K562 (cell line): ENCODE measurements around the gene ZDHHC18. TPM values are rescaled to one million over a fixed set of nuclear protein-coding genes. Genes with fewer than 3 reads are reported as not detected.
A peak's percentile ranks its signal among the peaks of the same experiment; 100 is the strongest.

Experiments used
- ATAC-seq: fragments of 200-7000 bp; cut with Tn5 transposase; 3 replicates; pipeline ENCODE4 v1.9.1; 2020; ENCODE audit warnings: moderate library complexity
- BruUV-seq: library from RNA; stranded (reverse); fragments of 400-500 nt; replicated peaks from 2 replicates; lab custom pipeline; 2021; lab: Mats Ljungman, UMichigan
- CTCF ChIA-PET: fragments of 300-600 bp; formaldehyde crosslinking; extraction: SDS; loops from one replicate; lab custom pipeline; 2021; ENCODE audit warnings: low intra/inter-chr PET ratio; lab: Yijun Ruan, JAX
- POLR2A ChIA-PET: fragments of 300-600, 350-650 bp; sonication (Branson Sonifier 250); formaldehyde crosslinking; extraction: SDS; loops from one replicate; lab custom pipeline; 2021; ENCODE audit warnings: antibody characterized with exemption, inconsistent platforms; lab: Yijun Ruan, JAX
- DNase-seq, 4 experiments: peaks; one replicate each; pipeline versions ENCODE4 v3.0.0 to v3.0.0-alpha.2; 2011 to 2018; ENCODE audit warnings: low spot score in 3 of 4, mixed read lengths in 3 of 4; ENCODE audit errors: extremely low read depth in 1 of 4
- FAIRE-seq: peaks from 2 replicates; lab custom pipeline; 2011; peaks lifted over from hg19 to GRCh38; lab: Jason Lieb, UNC
- H2AFZ ChIP-seq: 2 replicates; pipeline ENCODE4 v1.6.0; 2011; ENCODE audit warnings: low read depth, low read length, control low read depth, inconsistent platforms
- H3K27ac ChIP-seq: fragments of 200-600 bp; 3 replicates; pipeline ENCODE4 v1.8.0; 2011; ENCODE audit warnings: low read depth, mild to moderate bottlenecking, control low read depth, inconsistent platforms, low read length, moderate library complexity, mixed read lengths; ENCODE audit errors: extremely low read depth
- H3K27me3 ChIP-seq, 2 experiments: fragments of 300-600 bp in 1 of 2; 2 replicates in 1 of 2; 3 replicates in 1 of 2; pipeline versions ENCODE4 v1.6.0 to v1.8.0; 2011; ENCODE audit warnings: inconsistent platforms in 2 of 2, low read length in 2 of 2, mild to moderate bottlenecking in 1 of 2, mixed read lengths in 1 of 2, moderate library complexity in 1 of 2; ENCODE audit not compliant: control insufficient read depth in 2 of 2, insufficient read depth in 2 of 2
- H3K36me3 ChIP-seq: fragments of 300-600 bp; 3 replicates; pipeline ENCODE4 v1.8.0; 2011; ENCODE audit warnings: mild to moderate bottlenecking, low read length, inconsistent platforms; ENCODE audit not compliant: control insufficient read depth, insufficient read depth
- H3K4me1 ChIP-seq, 2 experiments: fragments of 200-600 bp in 1 of 2; replicated peaks in 1 of 2; 2 replicates in 1 of 2; 3 replicates in 1 of 2; pipeline versions ENCODE4 v1.5.1 to v1.8.0; 2011; ENCODE audit warnings: inconsistent platforms in 2 of 2, low read length in 2 of 2, mild to moderate bottlenecking in 1 of 2, mixed read lengths in 1 of 2, moderate library complexity in 1 of 2; ENCODE audit not compliant: control insufficient read depth in 2 of 2, insufficient read depth in 2 of 2
- H3K4me2 ChIP-seq: 2 replicates; pipeline ENCODE4 v1.6.1; 2011; ENCODE audit warnings: low read length, control low read depth, inconsistent platforms, mixed read lengths; ENCODE audit not compliant: insufficient read depth
- H3K4me3 ChIP-seq: fragments of 200-600 bp; sonication (generic), shearing (Covaris generic); 2 replicates; pipeline ENCODE4 v1.5.1; 2016; ENCODE audit warnings: control low read depth, inconsistent platforms
- H3K79me2 ChIP-seq: fragments of 200-600 bp; 3 replicates; pipeline ENCODE4 v1.8.0; 2011; ENCODE audit warnings: low read length, inconsistent platforms; ENCODE audit not compliant: control insufficient read depth, insufficient read depth
- H3K9ac ChIP-seq, 2 experiments: 2 replicates each; pipeline versions ENCODE4 v1.6.0 to v1.6.1; 2011; ENCODE audit warnings: low read depth in 2 of 2, low read length in 2 of 2, control low read depth in 1 of 2, inconsistent platforms in 1 of 2, mild to moderate bottlenecking in 1 of 2, mixed read lengths in 1 of 2; ENCODE audit not compliant: insufficient read depth in 1 of 2
- H3K9me1 ChIP-seq: one replicate; pipeline ENCODE4 v1.6.0; 2011; ENCODE audit warnings: inconsistent platforms, mild to moderate bottlenecking, low read length, moderate library complexity; ENCODE audit not compliant: control insufficient read depth, insufficient read depth
- H3K9me3 ChIP-seq: replicated peaks from 2 replicates; pipeline ENCODE4 v1.5.1; 2011; ENCODE audit warnings: low read depth, low read length, inconsistent platforms; ENCODE audit not compliant: control insufficient read depth, insufficient read depth
- H4K20me1 ChIP-seq: replicated peaks from 2 replicates; pipeline ENCODE4 v1.6.1; 2011; ENCODE audit warnings: low read length, inconsistent platforms, mixed read lengths; ENCODE audit not compliant: control insufficient read depth, insufficient read depth
- ARID3A ChIP-seq: IDR thresholded peaks from 2 replicates; pipeline ENCODE4 v1.6.1; 2012; ENCODE audit warnings: low read depth, low read length, improper control_type of control experiment, borderline replicate concordance
- CXXC5 ChIP-seq: fragments of 250-450 bp; sonication (Bioruptor Pico); IDR thresholded peaks from 2 replicates; pipeline ENCODE4 v1.8.0; 2022; ENCODE audit warnings: inconsistent platforms, mild to moderate bottlenecking, moderate library complexity
- E2F8 ChIP-seq: fragments of 450-650 bp; IDR thresholded peaks from 2 replicates; pipeline ENCODE4 v1.7.1; 2018; ENCODE audit warnings: mild to moderate bottlenecking, low read depth; ENCODE audit not compliant: partially characterized antibody
- HDAC6 ChIP-seq: IDR thresholded peaks from 2 replicates; pipeline ENCODE4 v1.6.1; 2012; ENCODE audit warnings: low read depth, mild to moderate bottlenecking, control low read depth, inconsistent platforms, low read length, moderate library complexity
- ILF3 ChIP-seq: fragments of 450-650 bp; IDR thresholded peaks from 2 replicates; pipeline ENCODE4 v1.6.1; 2018; ENCODE audit warnings: antibody characterized with exemption, mild to moderate bottlenecking, moderate library complexity, borderline replicate concordance
- MBD2 ChIP-seq: sonication (generic); IDR thresholded peaks from 2 replicates; pipeline ENCODE4 v1.6.1; 2016; ENCODE audit warnings: low read depth, borderline replicate concordance
- NFATC3 ChIP-seq: fragments of 450-650 bp; IDR thresholded peaks from 2 replicates; pipeline ENCODE4 v1.6.1; 2017; ENCODE audit warnings: mild to moderate bottlenecking
- RCOR1 ChIP-seq, 2 experiments: IDR thresholded peaks; 2 replicates each; pipeline ENCODE4 v1.6.1; 2012; ENCODE audit warnings: low read depth in 2 of 2, low read length in 2 of 2, borderline replicate concordance in 1 of 2, improper control_type of control experiment in 1 of 2
- SPI1 ChIP-seq: IDR thresholded peaks from 2 replicates; pipeline ENCODE4 v1.6.1; 2011; ENCODE audit warnings: low read depth, low read length, control low read depth, borderline replicate concordance
- ZNF41 ChIP-seq: fragments of 250-450 bp; sonication (Bioruptor Pico); conservative IDR thresholded peaks from 2 replicates; pipeline ENCODE4 v1.4.0; 2020; ENCODE audit warnings: mild to moderate bottlenecking
- ZNF707 ChIP-seq: fragments of 250-450 bp; sonication (Bioruptor Pico); conservative IDR thresholded peaks from 2 replicates; pipeline ENCODE4 v1.8.0; 2022; ENCODE audit warnings: inconsistent platforms, mild to moderate bottlenecking, moderate library complexity
- ZNF785 ChIP-seq: fragments of 250-450 bp; sonication (Bioruptor Pico); IDR thresholded peaks from 2 replicates; pipeline ENCODE4 v1.4.0; 2020; ENCODE audit warnings: mild to moderate bottlenecking
- WGBS: fragments of 100-300 bp; shearing (Covaris generic); methylation state at CpG from one replicate; pipeline ENCODE4 v1.1.6; 2016; ENCODE audit warnings: low coverage, mixed read lengths; ENCODE audit not compliant: insufficient coverage; ENCODE audit errors: missing lambda C conversion rate; 5-methylcytosine and 5-hydroxymethylcytosine counted together
- in situ Hi-C: fragments of 300-500 bp; cut with MboI; formaldehyde crosslinking; loops from 4 replicates; pipeline ENCODE4 v1.15.0; 2018; ENCODE audit warnings: inconsistent platforms, mixed read lengths
- intact Hi-C: fragments of 100-400 bp; cut with micrococcal nuclease; formaldehyde crosslinking; loops from 2 replicates; pipeline ENCODE4 v1.14.2; 2022
- polyA plus RNA-seq, 8 experiments: library from polyadenylated mRNA; depleted of rRNA in 4 of 8; stranded (reverse) in 5 of 8; unstranded in 3 of 8; fragments of >200 nt; fragmentation: Nextera tagmentation in 2 of 8; fragmentation: Illumina TruSeq in 1 of 8; extraction: Ambion mirVana in 2 of 8; extraction: Trizol in 1 of 8; gene quantifications; 2 replicates each; pipeline versions ENCODE4 v1.2.1 to v1.2.3, GENCODE V29; 2011 to 2014; ENCODE audit warnings: inconsistent platforms in 1 of 8, missing spikeins in 1 of 8
- total RNA-seq, 7 experiments: library from RNA; depleted of rRNA in 6 of 7; stranded (reverse); fragments of >200 nt in 6 of 7; fragmentation: Illumina TruSeq in 2 of 7; extraction: Trizol in 2 of 7; gene quantifications; 2 replicates each; pipeline versions ENCODE4 v1.2.1 to v1.2.3, GENCODE V29; 2011 to 2021; ENCODE audit warnings: low replicate concordance in 1 of 7
- TF ChIP-seq, protein P1 (sequence below), 2 experiments: fragments of 450-650 bp in 1 of 2; sonication (generic) in 1 of 2; formaldehyde crosslinking; conservative IDR thresholded peaks; 2 replicates each; pipeline versions ENCODE4 v1.4.0 to v1.8.1; 2020 to 2022; ENCODE audit warnings: mild to moderate bottlenecking in 1 of 2, missing genetic modification reagents in 1 of 2
- TF ChIP-seq, protein P2 (sequence below): fragments of 250-450 bp; sonication (Bioruptor Pico); IDR thresholded peaks from 2 replicates; pipeline ENCODE4 v1.5.0; 2022; ENCODE audit warnings: mild to moderate bottlenecking

ZDHHC18 gene
- total and polyA plus RNA-seq, 9 of the 15 experiments (the other 6 are each of a cell fraction or from before 2014, with no cell fraction given), result 0.42 to 35.6 (median 15.8) TPM

GRCh38 chr1:26890467-26890796, 63.9 kb downstream of the ZDHHC18 start (continued):
- TF ChIP-seq, protein P1, sequence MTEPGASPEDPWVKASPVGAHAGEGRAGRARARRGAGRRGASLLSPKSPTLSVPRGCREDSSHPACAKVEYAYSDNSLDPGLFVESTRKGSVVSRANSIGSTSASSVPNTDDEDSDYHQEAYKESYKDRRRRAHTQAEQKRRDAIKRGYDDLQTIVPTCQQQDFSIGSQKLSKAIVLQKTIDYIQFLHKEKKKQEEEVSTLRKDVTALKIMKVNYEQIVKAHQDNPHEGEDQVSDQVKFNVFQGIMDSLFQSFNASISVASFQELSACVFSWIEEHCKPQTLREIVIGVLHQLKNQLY (CRISPR knock-in tag; conservative IDR thresholded peaks at IDR 0.05), result peak in 1 of 2 experiments; percentile 53; a peak in 1 of 4 replicates
- peak; percentile 2 for TF ChIP-seq E2F8
- 0 out of 2 replicates have a peak, but pooled peaks have one; percentile 9 for TF ChIP-seq CXXC5 (CRISPR knock-in tag)
- TF ChIP-seq HDAC6, result no peak

DNA sequence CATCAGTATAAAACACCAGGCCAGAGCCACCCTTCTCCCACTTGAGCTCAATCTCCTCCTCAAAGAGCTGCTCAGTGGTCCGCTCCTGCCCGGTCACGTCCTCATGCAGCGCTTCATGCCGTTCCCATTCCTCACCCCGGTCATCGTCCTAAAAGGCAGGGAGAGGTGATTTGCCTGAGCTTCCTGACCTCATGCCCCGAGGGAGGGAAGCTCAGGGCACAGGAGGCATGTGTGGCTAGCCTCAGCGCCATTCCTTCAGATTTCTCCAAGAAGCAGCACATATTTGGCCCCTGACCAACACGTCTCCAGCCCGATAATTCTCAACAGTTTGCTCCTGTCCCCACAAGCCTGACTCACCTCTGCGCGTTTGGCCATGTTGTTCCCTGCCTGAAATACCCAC, 67.8 kb downstream of the ZDHHC18 start:
- H3K9me1 ChIP-seq, result no peaks in the 10 kb centered on the region
- FAIRE-seq, result no peak
- peak overlapping the region in 1 of 2 experiments; percentile 50; a peak in 1 of 4 replicates for H3K9ac ChIP-seq
- H3K4me2 ChIP-seq, result no peak overlapping the region
- no TSS peak for BruUV-seq
- in situ Hi-C loops, result no loop called here
- no peak for DNase-seq
- peaks cover 1% of the 10 kb centered on the region; the same call in 1 of the 2 replicates for H4K20me1 ChIP-seq
- CTCF ChIA-PET, result no interaction called here
- intact Hi-C loops, result no loop called here
- H3K4me1 ChIP-seq, result peaks cover 12 to 24% of the 10 kb centered on the region in 2 experiments
- H3K27ac ChIP-seq, result no peak overlapping the region
- POLR2A ChIA-PET, result no interaction called here
- no peak overlapping the region for H3K4me3 ChIP-seq
- no peak for ATAC-seq
- H3K79me2 ChIP-seq, result peaks cover 28% of the 10 kb centered on the region
- no peak overlapping the region for H2AFZ ChIP-seq
- H3K36me3 ChIP-seq, result peaks cover 58% of the 10 kb centered on the region
- H3K27me3 ChIP-seq, result no peaks in the 10 kb centered on the region; a peak in 1 of 5 replicates
- H3K9me3 ChIP-seq, result no peaks in the 10 kb centered on the region
- WGBS, result 95% methylated on average over 13 of the region's 13 CpGs
- TF ChIP-seq MBD2 (no peak), SPI1 (no peak), RCOR1 (IDR thresholded peaks at IDR 0.05; ENCODE audit: borderline replicate concordance in 1 of 2, low read depth in 2 of 2, low read length in 2 of 2) (no peak), ZNF785 (CRISPR knock-in tag) (no peak), ZNF41 (no peak), ZNF707 (no peak), NFATC3 (no peak), ILF3 (no peak), ARID3A (no peak)
- TF ChIP-seq, protein P2, sequence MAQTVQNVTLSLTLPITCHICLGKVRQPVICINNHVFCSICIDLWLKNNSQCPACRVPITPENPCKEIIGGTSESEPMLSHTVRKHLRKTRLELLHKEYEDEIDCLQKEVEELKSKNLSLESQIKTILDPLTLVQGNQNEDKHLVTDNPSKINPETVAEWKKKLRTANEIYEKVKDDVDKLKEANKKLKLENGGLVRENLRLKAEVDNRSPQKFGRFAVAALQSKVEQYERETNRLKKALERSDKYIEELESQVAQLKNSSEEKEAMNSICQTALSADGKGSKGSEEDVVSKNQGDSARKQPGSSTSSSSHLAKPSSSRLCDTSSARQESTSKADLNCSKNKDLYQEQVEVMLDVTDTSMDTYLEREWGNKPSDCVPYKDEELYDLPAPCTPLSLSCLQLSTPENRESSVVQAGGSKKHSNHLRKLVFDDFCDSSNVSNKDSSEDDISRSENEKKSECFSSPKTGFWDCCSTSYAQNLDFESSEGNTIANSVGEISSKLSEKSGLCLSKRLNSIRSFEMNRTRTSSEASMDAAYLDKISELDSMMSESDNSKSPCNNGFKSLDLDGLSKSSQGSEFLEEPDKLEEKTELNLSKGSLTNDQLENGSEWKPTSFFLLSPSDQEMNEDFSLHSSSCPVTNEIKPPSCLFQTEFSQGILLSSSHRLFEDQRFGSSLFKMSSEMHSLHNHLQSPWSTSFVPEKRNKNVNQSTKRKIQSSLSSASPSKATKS (CRISPR knock-in tag), result no peak
